HPDE6-E6E7 (cell line): Measurements from ENCODE around the gene HHIP.
"Not testable (repeated sequence)": the region's sequence is repeated elsewhere in the genome, so short reads cannot be mapped to it uniquely, and the experiment has no call there.

Source experiments
- DNase-seq: peaks from one replicate; pipeline ENCODE4 v3.0.0; 2011; ENCODE audit warnings: missing footprints; ENCODE audit errors: extremely low spot score

Gene HHIP

GRCh38 chr4:144754562-144755410, 108.8 kb downstream of the HHIP start:
- DNase-seq: peak; percentile 20

- DNase-seq: no peak
These were observed 112.0 kb downstream of the HHIP start for GRCh38 chr4:144757969-144758368.

DNA sequence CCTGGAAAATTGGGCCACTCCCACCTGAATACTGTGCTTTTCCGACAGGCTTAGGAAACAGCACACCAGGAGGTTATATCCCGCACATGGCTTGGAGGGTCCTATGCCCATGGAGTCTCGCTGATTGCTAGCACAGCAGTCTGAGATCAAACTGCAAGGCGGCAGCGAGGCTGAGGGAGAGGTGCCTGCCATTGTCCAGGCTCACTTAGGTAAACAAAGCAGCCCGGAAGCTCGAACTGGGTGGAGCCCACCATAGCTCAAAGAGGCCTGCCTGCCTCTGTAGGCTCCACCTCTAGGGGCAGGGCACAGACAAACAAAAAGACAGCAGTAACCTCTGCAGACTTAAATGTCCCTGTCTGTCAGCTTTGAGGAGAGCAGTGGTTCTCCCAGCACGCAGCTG, 122.9 kb downstream of the HHIP start:
- not testable (repeated sequence) for DNase-seq

DNA sequence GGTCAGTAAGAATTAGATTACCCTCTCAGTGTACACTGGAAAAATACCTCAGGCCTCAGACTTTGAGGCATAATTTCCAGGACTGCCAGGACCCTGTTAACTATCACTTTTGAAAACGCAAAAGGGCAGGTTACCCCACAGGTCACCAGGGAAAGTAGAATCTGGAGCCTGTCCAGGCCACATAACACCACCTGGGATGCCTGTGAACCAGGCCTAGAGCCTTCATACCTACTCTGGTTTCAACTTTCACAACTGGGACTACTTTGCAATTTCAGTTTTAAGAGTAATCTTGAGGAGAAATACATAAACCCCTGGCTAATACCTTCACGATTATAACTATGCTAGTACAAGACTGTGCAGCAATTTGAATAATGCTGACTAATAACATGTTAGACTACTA, 132.4 kb downstream of the HHIP start:
- DNase-seq: no peak

- DNase-seq: no peak
These were observed 136.4 kb downstream of the HHIP start for GRCh38 chr4:144782345-144782744.

GRCh38 chr4:144785961-144786360, 140.0 kb downstream of the HHIP start:
- no peak for DNase-seq

GRCh38 chr4:144787365-144788258, 141.7 kb downstream of the HHIP start:
- DNase-seq: no peak

DNA sequence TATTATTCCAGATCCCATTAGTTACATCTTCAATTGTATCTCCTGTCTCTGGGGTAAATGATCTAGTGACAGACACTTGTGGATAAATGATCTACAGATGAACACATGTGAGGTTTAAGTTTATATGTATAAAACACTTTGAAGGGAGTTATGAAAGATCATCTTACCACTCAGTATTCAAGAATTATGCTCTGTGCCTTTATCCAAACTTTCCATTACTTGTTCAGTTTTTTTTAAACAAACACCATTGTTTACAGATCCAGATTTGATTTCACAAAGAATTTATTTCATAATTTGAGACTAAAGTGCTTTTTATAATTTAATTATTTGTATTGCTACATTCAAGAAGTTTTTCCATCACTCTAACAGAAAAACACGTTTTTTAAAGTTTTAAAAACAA, 142.5 kb downstream of the HHIP start:
- no peak for DNase-seq

GRCh38 chr4:144791933-144792332, 146.0 kb downstream of the HHIP start:
- DNase-seq: not testable (repeated sequence)
